Left cardiac atrium (tissue), 4 donors: ENCODE measurements around the gene RPL41. TPM values are rescaled to one million over a fixed set of nuclear protein-coding genes. Genes with fewer than 3 reads are reported as not detected.
A peak's percentile ranks its signal among the peaks of the same experiment; 100 is the strongest.

ENCODE experiments used
- ATAC-seq, 2 donors: fragments of 200-7000 bp; cut with Tn5 transposase; one replicate each; pipeline ENCODE4 v1.9.1; 2020; ENCODE audit warnings: mild to moderate bottlenecking in 2 of 2, moderate library complexity in 2 of 2
- DNase-seq: peaks from one replicate; pipeline ENCODE4 v3.0.0-alpha.2; 2020
- intact Hi-C, 2 donors: fragments of 100-400 bp; cut with DNase I; formaldehyde crosslinking; loops; one replicate each; pipeline versions ENCODE4 v1.14.1 to v1.15.1; 2022 to 2023
- total RNA-seq, 2 donors: library from RNA; stranded (reverse); fragmentation: NEBNext Ultra II Directional; extraction: Animal tissue kit (Norgen Biotek cat#: 25700); gene quantifications; one replicate each; pipeline ENCODE4 v1.2.1, GENCODE V29; 2021
- donor health status: DM: no; HTN: yes; CAD: no.
- donor health status: DM: no; HTN: yes; CAD: no; lungs with severe emphysema.
- donor health status: DM: yes; HTN: yes; CAD: no.
- donor health status: Dilated cardiomyopathy.

RPL41 gene
- total RNA-seq, 2 donors from 2014 or later, result 2,192 to 2,337 TPM

- ATAC-seq (no peak), DNase-seq (no peak)
- intact Hi-C loops, result no loop called here
Measured at GRCh38 chr12:56120158-56120846, 3.9 kb downstream of the RPL41 start.

- no peak for DNase-seq
- no peak for ATAC-seq
- intact Hi-C loops, result no loop called here
Measured at GRCh38 chr12:56121204-56121870, 4.9 kb downstream of the RPL41 start.

- DNase-seq (no peak), ATAC-seq (no peak)
- intact Hi-C loops, result no loop called here
Measured at GRCh38 chr12:56122637-56123036, 6.2 kb downstream of the RPL41 start.

GRCh38 chr12:56124133-56124532 is 7.7 kb downstream of the RPL41 start:
- intact Hi-C loops, result no loop called here
- ATAC-seq (no peak), DNase-seq (no peak)

GRCh38 chr12:56126732-56127239 is 10.4 kb downstream of the RPL41 start:
- intact Hi-C loops, result no loop called here
- DNase-seq, result no peak
- no peak for ATAC-seq

- ATAC-seq (no peak), DNase-seq (no peak)
- intact Hi-C loops, result no loop called here
Measured at GRCh38 chr12:56127485-56127887, 11.1 kb downstream of the RPL41 start.

- peak; percentile 98 for DNase-seq
- peak; percentile 95 to 96 for ATAC-seq
- intact Hi-C loops, result loop anchor here (2.0 kb wide), 2 partner anchors 31 to 61 kb away; partner anchors contain the start of genes MYL6 (in 1 of the 2) and SMARCC2 (in 1 of the 2)
Measured at GRCh38 chr12:56127888-56128669, 11.6 kb downstream of the RPL41 start, which contains the start of gene ESYT1. Gene ESYT1 (plus strand): TSS chr12:56128267. CDS start chr12:56128320, 53 bp downstream.

GRCh38 chr12:56128670-56129205 is 12.3 kb downstream of the RPL41 start:
- DNase-seq (no peak), ATAC-seq (peak; percentile 10 to 19)
- intact Hi-C loops, result loop anchor here (2.0 kb wide), 2 partner anchors 30 to 60 kb away; partner anchors contain the start of genes MYL6 (in 1 of the 2) and SMARCC2 (in 1 of the 2)

GRCh38 chr12:56129206-56129941 is 12.9 kb downstream of the RPL41 start:
- DNase-seq (peak; percentile 80), ATAC-seq (peak; percentile 40 to 68)
- intact Hi-C loops, result loop anchor here (2.0 kb wide), 2 partner anchors 29 to 59 kb away; partner anchors contain the start of genes MYL6 (in 1 of the 2) and SMARCC2 (in 1 of the 2)

GRCh38 chr12:56129942-56130495 is 13.6 kb downstream of the RPL41 start:
- ATAC-seq (no peak), DNase-seq (no peak)
- intact Hi-C loops, result loop anchor here (2.0 kb wide), 2 partner anchors 29 to 59 kb away; partner anchors contain the start of genes MYL6 (in 1 of the 2) and SMARCC2 (in 1 of the 2)

- ATAC-seq (no peak), DNase-seq (no peak)
- intact Hi-C loops, result no loop called here
Measured at GRCh38 chr12:56130876-56131275, 14.4 kb downstream of the RPL41 start.

- ATAC-seq (no peak), DNase-seq (no peak)
- intact Hi-C loops, result no loop called here
Measured at GRCh38 chr12:56134897-56135296, 18.5 kb downstream of the RPL41 start.

- ATAC-seq (no peak), DNase-seq (no peak)
- intact Hi-C loops, result no loop called here
Measured at GRCh38 chr12:56137853-56138571, 21.6 kb downstream of the RPL41 start.

- ATAC-seq, result no peak
- no peak for DNase-seq
- intact Hi-C loops, result no loop called here
Measured at GRCh38 chr12:56141946-56142784, 25.7 kb downstream of the RPL41 start.

GRCh38 chr12:56143217-56143616 is 26.8 kb downstream of the RPL41 start:
- ATAC-seq, result no peak
- intact Hi-C loops, result no loop called here
- no peak for DNase-seq

GRCh38 chr12:56143870-56144269 is 27.4 kb downstream of the RPL41 start:
- intact Hi-C loops, result no loop called here
- DNase-seq (no peak), ATAC-seq (peak; percentile 43 to 55)

GRCh38 chr12:56145217-56145616 is 28.8 kb downstream of the RPL41 start:
- DNase-seq, result no peak
- intact Hi-C loops, result no loop called here
- no peak for ATAC-seq
